ENCODE data around the gene NAPA. TPM values are rescaled to one million over a fixed set of nuclear protein-coding genes. Genes with fewer than 3 reads are reported as not detected.

NAPA gene
- total RNA-seq (62.5 and 108 TPM in 2 replicates), polyA plus RNA-seq (123 and 173 TPM in 2 replicates)

DNA sequence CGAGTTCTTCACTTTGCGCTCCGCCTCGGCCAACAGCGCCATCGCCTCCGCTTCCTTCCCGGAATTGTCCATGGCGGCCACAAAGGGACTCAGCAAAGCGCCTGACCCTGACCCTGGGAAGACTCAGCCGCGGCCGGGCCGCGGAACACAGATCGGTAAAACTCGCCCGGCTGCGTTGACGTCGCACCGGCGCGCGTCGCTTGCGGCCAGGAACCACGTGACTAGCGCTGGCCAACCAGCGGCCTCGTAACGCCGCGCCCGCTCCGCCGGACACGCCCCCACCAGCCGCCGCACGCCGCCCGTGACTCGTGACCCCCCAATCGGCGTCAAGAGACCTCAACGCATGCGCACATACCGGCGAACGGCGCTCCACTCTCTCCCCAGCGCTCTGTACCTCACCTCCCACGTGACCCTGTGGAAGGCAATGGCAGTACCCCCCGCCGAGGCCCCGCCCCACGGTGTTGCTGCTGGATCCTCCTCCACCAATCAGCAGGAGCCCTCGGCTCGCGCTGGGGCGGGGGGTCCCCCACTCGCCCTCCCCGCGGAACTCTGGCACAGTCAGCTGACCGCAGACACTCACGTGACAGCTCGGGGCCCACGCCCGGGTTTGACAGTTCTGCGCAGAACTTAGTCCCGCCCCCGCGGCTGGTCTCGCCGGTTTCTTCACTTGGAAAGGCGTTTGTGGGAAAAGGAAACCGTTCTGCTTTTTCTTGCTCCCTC, at the start of gene NAPA:
TSS of gene NAPA (minus strand) at position 195 of the 720 bp plus-strand sequence. CDS start at position 72, 123 bp downstream.
- DNase-seq (ENCODE audit: low read depth in 1 of 2, low spot score in 1 of 2), result peak; percentile 100
- peak within 1 kb of the TSS; percentile 73 for H3K4me3 ChIP-seq
- no peaks in the 10 kb centered on the region for H3K27me3 ChIP-seq
- peak within 1 kb of the TSS; percentile 98 for H3K27ac ChIP-seq
- TF ChIP-seq, protein P1, sequence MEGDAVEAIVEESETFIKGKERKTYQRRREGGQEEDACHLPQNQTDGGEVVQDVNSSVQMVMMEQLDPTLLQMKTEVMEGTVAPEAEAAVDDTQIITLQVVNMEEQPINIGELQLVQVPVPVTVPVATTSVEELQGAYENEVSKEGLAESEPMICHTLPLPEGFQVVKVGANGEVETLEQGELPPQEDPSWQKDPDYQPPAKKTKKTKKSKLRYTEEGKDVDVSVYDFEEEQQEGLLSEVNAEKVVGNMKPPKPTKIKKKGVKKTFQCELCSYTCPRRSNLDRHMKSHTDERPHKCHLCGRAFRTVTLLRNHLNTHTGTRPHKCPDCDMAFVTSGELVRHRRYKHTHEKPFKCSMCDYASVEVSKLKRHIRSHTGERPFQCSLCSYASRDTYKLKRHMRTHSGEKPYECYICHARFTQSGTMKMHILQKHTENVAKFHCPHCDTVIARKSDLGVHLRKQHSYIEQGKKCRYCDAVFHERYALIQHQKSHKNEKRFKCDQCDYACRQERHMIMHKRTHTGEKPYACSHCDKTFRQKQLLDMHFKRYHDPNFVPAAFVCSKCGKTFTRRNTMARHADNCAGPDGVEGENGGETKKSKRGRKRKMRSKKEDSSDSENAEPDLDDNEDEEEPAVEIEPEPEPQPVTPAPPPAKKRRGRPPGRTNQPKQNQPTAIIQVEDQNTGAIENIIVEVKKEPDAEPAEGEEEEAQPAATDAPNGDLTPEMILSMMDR (IDR thresholded peaks at IDR 0.05; ENCODE audit: low read depth, low read length), result no peak
- no peaks in the 10 kb centered on the region for H3K9me3 ChIP-seq (ENCODE audit: low read depth)
- H3K36me3 ChIP-seq, result no peaks in the 10 kb centered on the region
- no peaks in the 10 kb centered on the region for H3K4me1 ChIP-seq (ENCODE audit: low read depth)

- H3K4me1 ChIP-seq (ENCODE audit: low read depth), result no peaks in the 10 kb centered on the region
- no peak for DNase-seq (ENCODE audit: low read depth in 1 of 2, low spot score in 1 of 2)
- no peaks in the 10 kb centered on the region for H3K27me3 ChIP-seq
- TF ChIP-seq, protein P1 (IDR thresholded peaks at IDR 0.05; ENCODE audit: low read depth, low read length), result no peak
- H3K27ac ChIP-seq, result no peak overlapping the region
- no peaks in the 10 kb centered on the region for H3K36me3 ChIP-seq
- no peaks in the 10 kb centered on the region for H3K9me3 ChIP-seq (ENCODE audit: low read depth)
- no peak overlapping the region for H3K4me3 ChIP-seq
These were observed 49.2 kb upstream of the NAPA start for GRCh38 chr19:47564081-47564480.

DNA sequence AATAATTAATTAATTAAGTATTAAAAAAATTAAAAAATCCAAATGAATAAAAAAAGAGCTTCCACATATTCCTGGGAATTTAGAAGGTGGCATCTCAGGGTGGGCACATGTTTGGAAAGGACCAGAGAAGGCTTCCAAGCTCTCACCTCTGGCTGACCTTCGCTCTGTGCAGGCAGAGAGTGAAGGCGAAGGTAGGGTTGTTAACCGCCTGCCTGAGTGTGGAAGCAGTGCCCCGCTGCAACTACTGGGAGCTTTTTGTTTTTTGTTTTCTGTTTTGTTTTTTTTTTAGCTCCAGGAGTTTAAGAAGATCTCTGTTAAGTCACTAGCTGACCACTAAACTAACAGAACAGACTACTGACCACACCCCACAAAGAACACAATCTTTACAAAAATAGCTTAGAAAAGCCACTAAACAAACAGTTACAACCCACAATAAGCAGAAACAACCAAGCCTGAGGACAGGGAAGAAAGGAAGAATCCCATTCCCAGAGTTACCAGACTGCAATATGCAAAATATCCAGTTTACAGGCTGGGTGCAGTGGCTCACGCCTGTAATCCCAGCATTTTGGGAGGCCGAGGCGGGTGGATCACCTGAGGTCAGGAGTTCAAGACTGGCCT, 46.7 kb upstream of the NAPA start:
- Histone ChIP-seq H3K9me3 (ENCODE audit: low read depth) (no peaks in the 10 kb centered on the region), H3K4me1 (ENCODE audit: low read depth) (no peaks in the 10 kb centered on the region), H3K27me3 (no peaks in the 10 kb centered on the region), H3K36me3 (no peaks in the 10 kb centered on the region), H3K4me3 (no peak overlapping the region), H3K27ac (no peak overlapping the region)
- no peak for DNase-seq (ENCODE audit: low read depth in 1 of 2, low spot score in 1 of 2)
- TF ChIP-seq, protein P1 (IDR thresholded peaks at IDR 0.05; ENCODE audit: low read depth, low read length), result no peak

GRCh38 chr19:47560999-47561398, 46.1 kb upstream of the NAPA start:
- no peaks in the 10 kb centered on the region for H3K4me1 ChIP-seq (ENCODE audit: low read depth)
- TF ChIP-seq, protein P1 (IDR thresholded peaks at IDR 0.05; ENCODE audit: low read depth, low read length), result no peak
- H3K36me3 ChIP-seq, result no peaks in the 10 kb centered on the region
- no peaks in the 10 kb centered on the region for H3K9me3 ChIP-seq (ENCODE audit: low read depth)
- no peaks in the 10 kb centered on the region for H3K27me3 ChIP-seq
- H3K27ac ChIP-seq, result no peak overlapping the region
- no peak overlapping the region for H3K4me3 ChIP-seq
- DNase-seq (ENCODE audit: low read depth in 1 of 2, low spot score in 1 of 2), result no peak

- TF ChIP-seq, protein P1 (IDR thresholded peaks at IDR 0.05; ENCODE audit: low read depth, low read length), result no peak
- Histone ChIP-seq H3K4me1 (ENCODE audit: low read depth) (no peaks in the 10 kb centered on the region), H3K27me3 (no peaks in the 10 kb centered on the region), H3K9me3 (ENCODE audit: low read depth) (no peaks in the 10 kb centered on the region), H3K4me3 (no peak overlapping the region), H3K27ac (no peak overlapping the region), H3K36me3 (no peaks in the 10 kb centered on the region)
- DNase-seq (ENCODE audit: low read depth in 1 of 2, low spot score in 1 of 2), result no peak
These were observed 35.3 kb upstream of the NAPA start for GRCh38 chr19:47550129-47550528.

Data from cardiac muscle cell (in vitro differentiated cells and primary cell).